Measurements from ENCODE around the gene COPG1.

- TF ChIP-seq CTCF (IDR thresholded peaks at IDR 0.05): no peak
- no peak for TF ChIP-seq EZH2 (IDR thresholded peaks at IDR 0.05)
Observed at GRCh38 chr3:129321887-129322286, 72.5 kb downstream of the COPG1 start.

All from neural progenitor cell (in vitro differentiated cells).